SKM-1 treated with dmso at 0.1 percent for 144 hours (cell line): Measurements from ENCODE around the gene SEPTIN6.
"Not testable (repeated sequence)": the region's sequence is repeated elsewhere in the genome, so short reads cannot be mapped to it uniquely, and the experiment has no call there.

Source experiments
- DNase-seq: peaks from one replicate; lab custom pipeline; 2025; ENCODE audit not compliant: unreplicated experiment; lab: John Stamatoyannopoulos, UW

Gene SEPTIN6

GRCh38 chrX:119692191-119693039, 553 bp downstream of the SEPTIN6 start:
- DNase-seq = peak; percentile 22

- DNase-seq = no peak
Observed at GRCh38 chrX:119690921-119691716, 1.8 kb downstream of the SEPTIN6 start.

GRCh38 chrX:119688911-119689321, 4.1 kb downstream of the SEPTIN6 start:
- no peak for DNase-seq

GRCh38 chrX:119687661-119688413, 5.1 kb downstream of the SEPTIN6 start:
- DNase-seq = no peak

GRCh38 chrX:119686087-119686691, 6.8 kb downstream of the SEPTIN6 start:
- DNase-seq = no peak

GRCh38 chrX:119685225-119686066, 7.5 kb downstream of the SEPTIN6 start:
- DNase-seq = peak; percentile 70

- DNase-seq = no peak
Observed at GRCh38 chrX:119684916-119685224, 8.1 kb downstream of the SEPTIN6 start.

- DNase-seq = not testable (repeated sequence)
Observed at GRCh38 chrX:119684312-119684711, 8.7 kb downstream of the SEPTIN6 start.

- peak; percentile 11 for DNase-seq
Observed at GRCh38 chrX:119682019-119682989, 10.7 kb downstream of the SEPTIN6 start.

- DNase-seq = no peak
Observed at GRCh38 chrX:119677654-119677981, 15.3 kb downstream of the SEPTIN6 start.

- DNase-seq = no peak
Observed at GRCh38 chrX:119676949-119677653, 15.9 kb downstream of the SEPTIN6 start.

- DNase-seq = no peak
Observed at GRCh38 chrX:119673336-119673735, 19.6 kb downstream of the SEPTIN6 start.

- no peak for DNase-seq
Observed at GRCh38 chrX:119672426-119672825, 20.5 kb downstream of the SEPTIN6 start.

GRCh38 chrX:119669424-119670037, 23.4 kb downstream of the SEPTIN6 start:
- no peak for DNase-seq

- no peak for DNase-seq
Observed at GRCh38 chrX:119667111-119667878, 25.7 kb downstream of the SEPTIN6 start.

- not testable (repeated sequence) for DNase-seq
Observed at GRCh38 chrX:119664877-119665276, 28.1 kb downstream of the SEPTIN6 start.

GRCh38 chrX:119661486-119661885, 31.5 kb downstream of the SEPTIN6 start:
- DNase-seq = no peak
